Neural cell (in vitro differentiated cells): ENCODE measurements around the gene LDHAL6B.

Experiments
- CTCF ChIP-seq: fragments of 450-650 bp; IDR thresholded peaks from 2 replicates; pipeline ENCODE4 v1.5.1; 2014; ENCODE audit warnings: antibody characterized with exemption, mild to moderate bottlenecking, moderate library complexity; ENCODE audit not compliant: poor library complexity, severe bottlenecking
- EZH2 ChIP-seq: fragments of 200-600, 300-800 bp; shearing (Covaris generic), sonication (generic); IDR thresholded peaks from 2 replicates; pipeline ENCODE4 v1.6.1; 2014; ENCODE audit warnings: antibody characterized with exemption, low read length, borderline replicate concordance, mild to moderate bottlenecking; ENCODE audit not compliant: insufficient read depth, poor library complexity, severe bottlenecking
- MXI1 ChIP-seq: fragments of 450-650 bp; conservative IDR thresholded peaks from 2 replicates; pipeline ENCODE4 v1.6.1; 2014; ENCODE audit warnings: antibody characterized with exemption, mild to moderate bottlenecking; ENCODE audit not compliant: poor library complexity, severe bottlenecking
- POLR2AphosphoS5 ChIP-seq: IDR thresholded peaks from 2 replicates; pipeline ENCODE4 v1.6.1; 2012
- RAD21 ChIP-seq: fragments of 450-650 bp; conservative IDR thresholded peaks from 2 replicates; pipeline ENCODE4 v1.6.1; 2014; ENCODE audit warnings: antibody characterized with exemption, mild to moderate bottlenecking, moderate library complexity
- TAF1 ChIP-seq: IDR thresholded peaks from 2 replicates; pipeline ENCODE4 v1.6.1; 2012; ENCODE audit warnings: low read depth
- TF ChIP-seq, protein P1 (sequence below): IDR thresholded peaks from 2 replicates; pipeline ENCODE4 v1.6.1; 2012; ENCODE audit warnings: borderline replicate concordance

- no peak for TF ChIP-seq CTCF
- TF ChIP-seq TAF1 = no peak
- no peak for TF ChIP-seq RAD21
- no peak for TF ChIP-seq POLR2AphosphoS5
- TF ChIP-seq EZH2 = no peak
- no peak for TF ChIP-seq MXI1
- TF ChIP-seq, protein P1, sequence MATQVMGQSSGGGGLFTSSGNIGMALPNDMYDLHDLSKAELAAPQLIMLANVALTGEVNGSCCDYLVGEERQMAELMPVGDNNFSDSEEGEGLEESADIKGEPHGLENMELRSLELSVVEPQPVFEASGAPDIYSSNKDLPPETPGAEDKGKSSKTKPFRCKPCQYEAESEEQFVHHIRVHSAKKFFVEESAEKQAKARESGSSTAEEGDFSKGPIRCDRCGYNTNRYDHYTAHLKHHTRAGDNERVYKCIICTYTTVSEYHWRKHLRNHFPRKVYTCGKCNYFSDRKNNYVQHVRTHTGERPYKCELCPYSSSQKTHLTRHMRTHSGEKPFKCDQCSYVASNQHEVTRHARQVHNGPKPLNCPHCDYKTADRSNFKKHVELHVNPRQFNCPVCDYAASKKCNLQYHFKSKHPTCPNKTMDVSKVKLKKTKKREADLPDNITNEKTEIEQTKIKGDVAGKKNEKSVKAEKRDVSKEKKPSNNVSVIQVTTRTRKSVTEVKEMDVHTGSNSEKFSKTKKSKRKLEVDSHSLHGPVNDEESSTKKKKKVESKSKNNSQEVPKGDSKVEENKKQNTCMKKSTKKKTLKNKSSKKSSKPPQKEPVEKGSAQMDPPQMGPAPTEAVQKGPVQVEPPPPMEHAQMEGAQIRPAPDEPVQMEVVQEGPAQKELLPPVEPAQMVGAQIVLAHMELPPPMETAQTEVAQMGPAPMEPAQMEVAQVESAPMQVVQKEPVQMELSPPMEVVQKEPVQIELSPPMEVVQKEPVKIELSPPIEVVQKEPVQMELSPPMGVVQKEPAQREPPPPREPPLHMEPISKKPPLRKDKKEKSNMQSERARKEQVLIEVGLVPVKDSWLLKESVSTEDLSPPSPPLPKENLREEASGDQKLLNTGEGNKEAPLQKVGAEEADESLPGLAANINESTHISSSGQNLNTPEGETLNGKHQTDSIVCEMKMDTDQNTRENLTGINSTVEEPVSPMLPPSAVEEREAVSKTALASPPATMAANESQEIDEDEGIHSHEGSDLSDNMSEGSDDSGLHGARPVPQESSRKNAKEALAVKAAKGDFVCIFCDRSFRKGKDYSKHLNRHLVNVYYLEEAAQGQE = no peak
Observed at GRCh38 chr15:59179717-59180116, 26.9 kb upstream of the LDHAL6B start.
